Activated CD8-positive, alpha-beta memory T cell treated with anti-CD3 and anti-CD28 coated beads for 1 hour (primary cell): ENCODE results near the gene TNFAIP8L2.
A peak's percentile ranks its signal among the peaks of the same experiment; 100 is the strongest.
"Not testable (repeated sequence)": the region's sequence is repeated elsewhere in the genome, so short reads cannot be mapped to it uniquely, and the experiment has no call there.

Experiments
- DNase-seq, 2 donors: peaks; one replicate each; pipeline ENCODE4 v3.0.0-alpha.2; 2020; ENCODE audit warnings: low read depth in 1 of 2; ENCODE audit errors: extremely low read depth in 1 of 2

TNFAIP8L2 gene

GRCh38 chr1:151187205-151187604 is 30.8 kb downstream of the TNFAIP8L2 start:
- DNase-seq, result no peak

GRCh38 chr1:151188667-151189066 is 32.2 kb downstream of the TNFAIP8L2 start:
- not testable (repeated sequence) for DNase-seq

- peak; percentile 58 to 74 for DNase-seq
These were observed 33.4 kb downstream of the TNFAIP8L2 start, which contains the start of gene VPS72 for GRCh38 chr1:151189637-151190445. TSS of gene VPS72 (minus strand) at chr1:151190197. CDS start at chr1:151190121, 76 bp downstream.

DNA sequence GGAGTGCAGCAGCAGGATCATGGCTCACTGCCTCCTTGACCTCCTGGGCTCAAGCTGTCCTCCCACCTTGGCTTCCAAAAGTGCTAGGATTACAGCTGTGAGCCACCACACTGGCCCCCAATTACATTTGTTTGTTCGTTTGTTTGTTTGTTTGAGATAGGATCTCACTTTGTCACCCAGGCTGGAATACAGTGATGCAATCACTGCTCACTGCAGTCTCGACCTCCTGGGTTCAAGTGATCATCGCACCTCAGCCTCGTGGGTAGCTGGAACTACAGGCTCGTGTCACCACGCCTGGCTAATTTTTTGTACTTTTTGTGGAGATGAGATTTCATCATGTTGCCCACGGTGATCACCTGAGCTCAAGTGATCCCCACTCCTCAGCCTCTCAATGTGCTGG is 35.6 kb downstream of the TNFAIP8L2 start:
- no peak for DNase-seq

GRCh38 chr1:151193304-151193703 is 36.9 kb downstream of the TNFAIP8L2 start:
- DNase-seq, result no peak

- DNase-seq, result no peak
These were observed 37.4 kb downstream of the TNFAIP8L2 start for GRCh38 chr1:151193856-151194255.

DNA sequence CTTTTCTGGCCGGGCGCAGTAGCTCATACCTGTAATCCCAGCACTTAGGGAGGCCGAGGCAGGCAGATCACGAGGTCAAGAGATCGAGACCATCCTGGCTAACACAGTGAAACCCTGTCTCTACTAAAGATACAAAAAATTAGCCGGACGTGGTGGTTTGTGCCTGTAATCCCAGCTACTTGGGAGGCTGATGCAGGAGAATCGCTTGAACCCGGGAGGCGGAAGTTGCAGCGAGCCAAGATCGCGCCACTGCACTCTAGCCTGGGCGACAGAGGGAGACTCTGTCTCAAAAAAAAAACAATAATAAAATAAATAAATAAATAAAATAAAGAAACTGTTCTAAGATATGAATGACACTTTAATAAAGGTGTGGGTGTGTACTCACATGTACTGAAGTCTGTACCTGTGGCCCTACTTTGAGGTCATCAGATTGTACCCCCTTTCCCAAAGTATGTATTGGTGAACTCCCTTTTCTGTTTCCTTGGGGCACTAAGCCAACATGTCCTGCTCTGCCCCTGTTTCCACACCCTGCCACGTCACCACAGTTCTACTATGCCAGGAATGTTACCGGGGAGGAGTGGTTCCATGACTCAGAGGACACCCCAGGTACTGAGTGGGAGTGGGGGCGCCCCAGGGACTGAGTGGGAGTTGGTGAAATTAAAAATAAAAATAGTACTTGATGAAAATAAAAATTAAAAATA is 38.6 kb downstream of the TNFAIP8L2 start:
- DNase-seq, result not testable (repeated sequence)

DNA sequence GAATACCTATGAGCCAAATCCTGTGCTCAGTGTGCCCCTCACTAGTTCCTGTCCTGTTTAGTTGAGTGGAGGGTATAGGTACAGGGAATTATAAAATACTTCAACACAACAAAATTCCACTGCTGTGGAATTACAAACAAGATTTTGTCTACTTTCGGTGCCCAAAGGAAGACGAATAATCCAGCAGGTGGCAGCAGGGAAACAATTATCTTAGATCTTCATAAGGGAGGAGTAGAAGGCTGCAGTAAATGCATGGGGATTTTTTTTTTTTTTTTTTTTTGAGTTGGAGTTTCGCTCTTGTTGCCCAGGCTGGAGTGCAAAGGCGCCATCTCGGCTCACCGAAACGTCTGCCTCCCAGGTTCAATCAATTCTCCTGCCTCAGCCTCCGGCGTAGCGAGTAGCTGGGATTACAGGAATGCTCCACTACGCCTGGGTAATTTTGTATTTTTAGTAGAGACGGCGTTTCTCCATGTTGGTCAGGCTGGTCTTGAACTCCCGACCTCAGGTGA is 39.9 kb downstream of the TNFAIP8L2 start:
- DNase-seq, result no peak

DNA sequence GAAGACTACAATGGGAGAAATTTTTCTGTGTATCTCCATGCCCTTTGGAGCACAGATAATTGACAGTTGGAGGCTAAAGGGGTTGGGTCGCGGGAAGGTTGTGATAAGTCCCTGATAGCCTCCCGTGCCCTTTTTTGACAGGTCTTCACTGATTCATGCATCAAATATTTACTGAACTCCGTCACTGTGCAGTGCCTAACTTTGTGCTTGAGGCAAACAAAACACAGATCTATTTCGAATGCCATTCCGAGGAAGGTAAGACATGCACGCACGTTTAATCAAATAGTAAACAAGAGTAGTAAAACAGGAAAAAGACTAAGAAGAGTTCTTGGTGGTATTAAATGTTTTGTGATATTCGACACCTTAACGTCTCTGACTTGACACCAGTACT is 41.4 kb downstream of the TNFAIP8L2 start:
- DNase-seq, result no peak

DNA sequence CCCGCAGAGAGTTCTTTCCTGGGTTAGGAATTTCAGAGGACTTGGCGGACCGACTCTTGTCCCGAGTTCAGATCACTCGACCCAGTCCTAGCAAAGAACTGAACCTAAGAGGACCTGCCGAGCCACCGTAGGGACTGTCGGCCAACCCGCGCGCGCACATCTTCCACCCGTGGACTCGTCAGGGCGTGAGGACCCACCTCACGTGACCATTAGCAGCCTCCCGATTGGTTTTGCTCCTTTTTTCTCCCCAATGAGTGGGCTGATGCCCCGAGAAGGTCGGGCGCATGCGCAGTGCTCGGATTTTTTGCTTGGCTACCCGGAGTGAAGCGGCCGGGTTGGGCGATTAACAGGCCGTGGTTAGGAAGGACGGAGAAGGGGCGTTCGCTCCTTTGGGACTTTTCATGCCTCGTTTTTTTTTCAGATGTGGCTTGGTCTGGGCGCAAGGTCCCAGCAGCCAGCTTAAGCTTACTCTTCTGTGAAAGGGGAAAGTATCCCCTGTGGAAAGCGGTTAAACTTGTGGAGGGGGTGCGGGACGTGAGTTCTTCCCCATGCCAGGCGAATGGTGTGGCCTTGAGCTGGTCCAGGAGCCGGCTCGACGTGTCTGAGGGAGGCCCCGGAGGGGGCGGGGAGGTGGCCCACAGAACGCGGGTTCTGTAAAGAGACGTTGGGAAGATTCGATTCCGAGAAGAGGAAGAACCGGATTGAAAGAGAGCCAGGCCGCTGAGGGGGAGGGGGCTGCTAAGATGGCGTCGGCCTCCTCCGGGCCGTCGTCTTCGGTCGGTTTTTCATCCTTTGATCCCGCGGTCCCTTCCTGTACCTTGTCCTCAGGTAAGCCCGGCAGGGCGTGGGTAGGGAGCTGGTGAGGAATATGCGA is 42.0 kb downstream of the TNFAIP8L2 start, which contains the start of gene PIP5K1A:
PIP5K1A (plus strand) TSS at position 299 of the 874 bp plus-strand sequence; CDS start at position 744, 445 bp downstream.
- DNase-seq, result peak; percentile 99

GRCh38 chr1:151199873-151200581 is 43.6 kb downstream of the TNFAIP8L2 start:
- DNase-seq, result no peak

GRCh38 chr1:151205381-151205965 is 49.0 kb downstream of the TNFAIP8L2 start:
- DNase-seq, result not testable (repeated sequence)
